Skin of body (tissue), 2 donors: ENCODE results near the gene ACOXL. TPM values are rescaled to one million over a fixed set of nuclear protein-coding genes. Genes with fewer than 3 reads are reported as not detected.
A peak's percentile ranks its signal among the peaks of the same experiment; 100 is the strongest.

Experiments used
- DNase-seq: peaks from one replicate; lab custom pipeline; 2025; lab: John Stamatoyannopoulos, UW
- total RNA-seq: library from RNA; depleted of rRNA; stranded (reverse); fragments of >200 nt; gene quantifications from one replicate; pipeline ENCODE4 v1.2.3, GENCODE V29; 2014

ACOXL gene
- total RNA-seq, 1 donor from 2014 or later = 0.30 TPM

GRCh38 chr2:111105926-111106325, 373.6 kb downstream of the ACOXL start:
- DNase-seq = no peak

GRCh38 chr2:111106706-111107105, 374.3 kb downstream of the ACOXL start:
- no peak for DNase-seq

GRCh38 chr2:111108745-111109271, 376.4 kb downstream of the ACOXL start:
- DNase-seq = no peak

GRCh38 chr2:111111101-111111755, 378.9 kb downstream of the ACOXL start:
- no peak for DNase-seq

GRCh38 chr2:111113838-111114237, 381.5 kb downstream of the ACOXL start:
- DNase-seq = no peak

GRCh38 chr2:111116011-111116746, 383.8 kb downstream of the ACOXL start:
- DNase-seq = no peak

- peak; percentile 34 for DNase-seq
Measured at GRCh38 chr2:111116843-111117597, 384.6 kb downstream of the ACOXL start.

GRCh38 chr2:111117598-111118480, 385.5 kb downstream of the ACOXL start:
- DNase-seq = peak; percentile 20

- DNase-seq = no peak
Measured at GRCh38 chr2:111118481-111118980, 386.2 kb downstream of the ACOXL start.

- DNase-seq = no peak
Measured at GRCh38 chr2:111118981-111119821, 386.8 kb downstream of the ACOXL start.

- peak; percentile 8 for DNase-seq
Measured at GRCh38 chr2:111119822-111120252, 387.5 kb downstream of the ACOXL start.

- peak; percentile 66 for DNase-seq
Measured at GRCh38 chr2:111120253-111121027, 388.1 kb downstream of the ACOXL start, which contains the start of gene BCL2L11. BCL2L11 (plus strand) TSS chr2:111120914; CDS start chr2:111123746, 2,832 bp downstream.

- DNase-seq = no peak
Measured at GRCh38 chr2:111121028-111121827, 388.9 kb downstream of the ACOXL start.

- DNase-seq = peak; percentile 60
Measured at GRCh38 chr2:111121828-111122630, 389.7 kb downstream of the ACOXL start.

- DNase-seq = peak; percentile 57
Measured at GRCh38 chr2:111122631-111123421, 390.5 kb downstream of the ACOXL start.

GRCh38 chr2:111123751-111124150, 391.4 kb downstream of the ACOXL start:
- DNase-seq = no peak
